Endothelial cell of umbilical vein (primary cell): Measurements from ENCODE around the gene KIF17. TPM values are rescaled to one million over a fixed set of nuclear protein-coding genes. Genes with fewer than 3 reads are reported as not detected.

Experiments used
- BruUV-seq: library from RNA; stranded (reverse); fragments of 400-500 nt; replicated peaks from 2 replicates; lab custom pipeline; 2021; lab: Mats Ljungman, UMichigan
- CTCF ChIA-PET: fragments of 300-600, 350-600 bp; sonication (Branson Sonifier 250); formaldehyde crosslinking; loops from one replicate; lab custom pipeline; 2021; ENCODE audit warnings: antibody characterized with exemption, inconsistent platforms; lab: Charles Lee
- POLR2A ChIA-PET: fragments of 300-600, 350-600 bp; sonication (Branson Sonifier 250); formaldehyde crosslinking; loops from one replicate; lab custom pipeline; 2021; ENCODE audit warnings: antibody characterized with exemption, inconsistent platforms; lab: Charles Lee
- DNase-seq: peaks from one replicate; pipeline ENCODE4 v3.0.0-alpha.2; 2011; ENCODE audit warnings: low read depth, low spot score
- FAIRE-seq: peaks from 2 replicates; lab custom pipeline; 2011; peaks lifted over from hg19 to GRCh38; lab: Jason Lieb, UNC
- H2AFZ ChIP-seq: 2 replicates; pipeline ENCODE4 v1.6.0; 2012; ENCODE audit warnings: low read depth, low read length, control low read depth, inconsistent platforms
- H3K27ac ChIP-seq: 2 replicates; pipeline ENCODE4 v1.5.1; 2011; ENCODE audit warnings: low read depth, mild to moderate bottlenecking, control low read depth, low read length, moderate library complexity; ENCODE audit not compliant: insufficient read depth
- H3K27me3 ChIP-seq, 2 experiments: 2 replicates each; pipeline versions ENCODE4 v1.6.0 to v1.6.1; 2011; ENCODE audit warnings: low read length in 2 of 2, mixed read lengths in 1 of 2; ENCODE audit not compliant: control insufficient read depth in 2 of 2, insufficient read depth in 2 of 2
- H3K36me3 ChIP-seq, 2 experiments: 2 replicates in 1 of 2; 3 replicates in 1 of 2; pipeline ENCODE4 v1.5.1; 2011; ENCODE audit warnings: low read length in 2 of 2, mild to moderate bottlenecking in 1 of 2, moderate library complexity in 1 of 2; ENCODE audit not compliant: control insufficient read depth in 2 of 2, insufficient read depth in 2 of 2; ENCODE audit errors: extremely low read depth in 1 of 2
- H3K4me1 ChIP-seq: 3 replicates; pipeline ENCODE4 v1.5.1; 2011; ENCODE audit warnings: mild to moderate bottlenecking, low read length; ENCODE audit not compliant: control insufficient read depth, insufficient read depth; ENCODE audit errors: extremely low read depth
- H3K4me2 ChIP-seq: 2 replicates; pipeline ENCODE4 v1.6.1; 2011; ENCODE audit warnings: low read length, control low read depth, mixed read lengths; ENCODE audit not compliant: insufficient read depth
- H3K4me3 ChIP-seq, 3 experiments: fragments of 200-600 bp in 1 of 3; sonication (generic), shearing (Covaris generic) in 1 of 3; replicated peaks in 1 of 3; 2 replicates each; pipeline ENCODE4 v1.5.1; 2011 to 2016; ENCODE audit warnings: control low read depth in 3 of 3, low read length in 3 of 3, mild to moderate bottlenecking in 2 of 3, inconsistent platforms in 1 of 3, low read depth in 1 of 3, moderate library complexity in 1 of 3; ENCODE audit not compliant: insufficient read depth in 1 of 3
- H3K79me2 ChIP-seq: 2 replicates; pipeline ENCODE4 v1.6.0; 2012; ENCODE audit warnings: low read length, inconsistent platforms; ENCODE audit not compliant: control insufficient read depth, insufficient read depth
- H3K9ac ChIP-seq: replicated peaks from 2 replicates; pipeline ENCODE3; 2011; ENCODE audit warnings: low read length, control low read depth; ENCODE audit not compliant: insufficient read depth; ENCODE audit errors: extremely low read depth
- H3K9me1 ChIP-seq: replicated peaks from 3 replicates; pipeline ENCODE4 v1.6.0; 2011; ENCODE audit warnings: mild to moderate bottlenecking, low read length; ENCODE audit not compliant: control insufficient read depth, insufficient read depth; ENCODE audit errors: extremely low read depth
- H3K9me3 ChIP-seq: replicated peaks from 2 replicates; pipeline ENCODE4 v1.5.1; 2012; ENCODE audit warnings: low read length, inconsistent platforms; ENCODE audit not compliant: control insufficient read depth, insufficient read depth
- H4K20me1 ChIP-seq: replicated peaks from 2 replicates; pipeline ENCODE3; 2011; ENCODE audit warnings: mild to moderate bottlenecking, low read length; ENCODE audit not compliant: control insufficient read depth, insufficient read depth; ENCODE audit errors: extremely low read depth
- EZH2 ChIP-seq: IDR thresholded peaks from 2 replicates; pipeline ENCODE4 v1.6.1; 2012; ENCODE audit warnings: borderline replicate concordance, low read depth, mild to moderate bottlenecking, moderate library complexity, low read length, inconsistent platforms; ENCODE audit not compliant: severe bottlenecking
- FOS ChIP-seq: IDR thresholded peaks from 2 replicates; pipeline ENCODE4 v1.6.1; 2011; ENCODE audit warnings: mild to moderate bottlenecking, low read length, moderate library complexity, borderline replicate concordance; ENCODE audit not compliant: insufficient read depth
- GATA2 ChIP-seq: IDR thresholded peaks from 2 replicates; pipeline ENCODE4 v1.7.0; 2011; ENCODE audit warnings: low read depth, mild to moderate bottlenecking, moderate library complexity, mixed read lengths, low read length; ENCODE audit not compliant: insufficient read length, insufficient read depth
- JUN ChIP-seq: IDR thresholded peaks from 2 replicates; pipeline ENCODE4 v1.6.1; 2011; ENCODE audit warnings: borderline replicate concordance, low read depth; ENCODE audit not compliant: insufficient read length, insufficient read depth
- MYC ChIP-seq: IDR thresholded peaks from one replicate; pipeline ENCODE4 v1.6.1; 2011; ENCODE audit warnings: mild to moderate bottlenecking, low read depth, low read length
- POLR2A ChIP-seq: IDR thresholded peaks from 2 replicates; pipeline ENCODE4 v1.6.1; 2012; ENCODE audit warnings: low read depth, mild to moderate bottlenecking, control low read depth, low read length
- POLR2AphosphoS5 ChIP-seq: IDR thresholded peaks from 2 replicates; pipeline ENCODE4 v1.6.1; 2012; ENCODE audit warnings: low read depth, mild to moderate bottlenecking, control low read depth, low read length, moderate library complexity; ENCODE audit not compliant: insufficient read depth
- dilution Hi-C: fragments of 300-500 bp; cut with MboI; formaldehyde crosslinking; loops from one replicate; pipeline ENCODE4 v1.15.0; 2019; ENCODE audit warnings: low sequenced_read_pairs; ENCODE audit not compliant: extremely low pct_ligation_motif_present
- intact Hi-C: fragments of 100-400 bp; cut with micrococcal nuclease; formaldehyde crosslinking; loops from one replicate; pipeline ENCODE4 v1.10.0; 2022
- polyA plus RNA-seq, 4 experiments: library from polyadenylated mRNA; depleted of rRNA in 3 of 4; stranded (reverse) in 3 of 4; unstranded in 1 of 4; fragments of >200 nt; gene quantifications; 2 replicates each; pipeline versions ENCODE4 v1.2.1 to v1.2.3, GENCODE V29; 2011 to 2012; ENCODE audit warnings: missing spikeins in 1 of 4
- total RNA-seq: library from RNA; stranded (reverse); gene quantifications from 2 replicates; pipeline ENCODE4 v1.2.3, GENCODE V29; 2021
- TF ChIP-seq, protein P1 (sequence below), 2 donors: IDR thresholded peaks; 1 replicate in 1 of 2; 2 replicates in 1 of 2; pipeline ENCODE4 v1.5.1; 2011; ENCODE audit warnings: low read length in 2 of 2, mild to moderate bottlenecking in 2 of 2, moderate library complexity in 2 of 2, control low read depth in 1 of 2, inconsistent platforms in 1 of 2, low read depth in 1 of 2; ENCODE audit not compliant: insufficient read depth in 1 of 2; ENCODE audit errors: extremely low read depth in 1 of 2
- TF ChIP-seq, protein P2 (sequence below): IDR thresholded peaks from 2 replicates; pipeline ENCODE4 v1.6.1; 2011; ENCODE audit not compliant: insufficient read depth, insufficient read length

KIF17 gene
- total and polyA plus RNA-seq, 2 donors (not counting 3 experiments of a cell fraction or from before 2014, with no cell fraction given): 1.1 to 1.5 TPM

DNA sequence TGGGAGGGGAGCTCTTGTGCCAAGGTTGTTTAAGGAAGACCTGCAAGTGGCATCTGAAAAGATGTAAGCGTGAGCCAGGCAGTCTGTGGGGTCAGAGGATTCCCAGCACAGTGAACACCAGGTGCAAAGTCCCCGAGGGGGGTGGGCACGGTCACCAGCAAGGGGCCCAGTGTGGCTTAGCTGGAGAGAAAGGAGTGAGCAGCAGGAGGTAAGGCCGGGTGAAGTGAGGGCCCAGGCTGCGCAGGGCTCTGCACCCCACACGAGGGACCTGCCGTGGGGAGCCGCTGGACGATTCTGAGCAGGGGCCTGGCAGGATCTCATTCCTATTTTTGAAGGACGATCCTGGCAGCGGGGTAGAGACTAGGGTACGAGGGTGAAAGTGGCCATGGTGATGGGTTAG, 60.8 kb downstream of the KIF17 start:
- dilution Hi-C loops (no loop called here), intact Hi-C loops (no loop called here)
- no peak for DNase-seq
- no peak for TF ChIP-seq GATA2
- no peak for TF ChIP-seq EZH2
- no peak for TF ChIP-seq POLR2A
- no peak for TF ChIP-seq FOS
- TF ChIP-seq, protein P1, sequence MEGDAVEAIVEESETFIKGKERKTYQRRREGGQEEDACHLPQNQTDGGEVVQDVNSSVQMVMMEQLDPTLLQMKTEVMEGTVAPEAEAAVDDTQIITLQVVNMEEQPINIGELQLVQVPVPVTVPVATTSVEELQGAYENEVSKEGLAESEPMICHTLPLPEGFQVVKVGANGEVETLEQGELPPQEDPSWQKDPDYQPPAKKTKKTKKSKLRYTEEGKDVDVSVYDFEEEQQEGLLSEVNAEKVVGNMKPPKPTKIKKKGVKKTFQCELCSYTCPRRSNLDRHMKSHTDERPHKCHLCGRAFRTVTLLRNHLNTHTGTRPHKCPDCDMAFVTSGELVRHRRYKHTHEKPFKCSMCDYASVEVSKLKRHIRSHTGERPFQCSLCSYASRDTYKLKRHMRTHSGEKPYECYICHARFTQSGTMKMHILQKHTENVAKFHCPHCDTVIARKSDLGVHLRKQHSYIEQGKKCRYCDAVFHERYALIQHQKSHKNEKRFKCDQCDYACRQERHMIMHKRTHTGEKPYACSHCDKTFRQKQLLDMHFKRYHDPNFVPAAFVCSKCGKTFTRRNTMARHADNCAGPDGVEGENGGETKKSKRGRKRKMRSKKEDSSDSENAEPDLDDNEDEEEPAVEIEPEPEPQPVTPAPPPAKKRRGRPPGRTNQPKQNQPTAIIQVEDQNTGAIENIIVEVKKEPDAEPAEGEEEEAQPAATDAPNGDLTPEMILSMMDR (IDR thresholded peaks at IDR 0.05; ENCODE audit: extremely low read depth in 1 of 2, insufficient read depth in 1 of 2, low read depth in 1 of 2, low read length in 2 of 2): no peak
- TF ChIP-seq MYC: no peak
- TF ChIP-seq JUN: no peak
- TF ChIP-seq POLR2AphosphoS5: no peak
- TF ChIP-seq, protein P2, sequence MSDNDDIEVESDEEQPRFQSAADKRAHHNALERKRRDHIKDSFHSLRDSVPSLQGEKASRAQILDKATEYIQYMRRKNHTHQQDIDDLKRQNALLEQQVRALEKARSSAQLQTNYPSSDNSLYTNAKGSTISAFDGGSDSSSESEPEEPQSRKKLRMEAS: no peak
- no peaks in the 10 kb centered on the region for H3K9me3 ChIP-seq
- no peak overlapping the region for H2AFZ ChIP-seq
- H3K9me1 ChIP-seq: no peaks in the 10 kb centered on the region
- CTCF ChIA-PET: no interaction called here
- no peak overlapping the region for H3K9ac ChIP-seq
- peaks cover 7 to 45% of the 10 kb centered on the region in 2 experiments for H3K36me3 ChIP-seq
- no peaks in the 10 kb centered on the region for H3K27me3 ChIP-seq
- H3K4me3 ChIP-seq: no peak overlapping the region
- FAIRE-seq: no peak
- H3K4me1 ChIP-seq: peaks cover 18% of the 10 kb centered on the region
- peaks cover 40% of the 10 kb centered on the region for H3K79me2 ChIP-seq
- no peak overlapping the region for H3K4me2 ChIP-seq
- no peaks in the 10 kb centered on the region for H4K20me1 ChIP-seq
- POLR2A ChIA-PET: no interaction called here
- no peak overlapping the region for H3K27ac ChIP-seq
- BruUV-seq: no TSS peak
